HUES6 (cell line): ENCODE measurements around the gene ROBO2.

ENCODE experiments used
- H3K27ac ChIP-seq: 2 replicates; pipeline ENCODE4 v1.7.0; 2013; ENCODE audit warnings: low read depth, mild to moderate bottlenecking, low read length, inconsistent platforms
- H3K27me3 ChIP-seq: 2 replicates; pipeline ENCODE4 v1.6.1; 2013; ENCODE audit warnings: low read length; ENCODE audit not compliant: control insufficient read depth, insufficient read depth
- H3K36me3 ChIP-seq: 2 replicates; pipeline ENCODE4 v1.6.1; 2013; ENCODE audit warnings: low read length; ENCODE audit not compliant: control insufficient read depth, insufficient read depth
- H3K4me1 ChIP-seq: 2 replicates; pipeline ENCODE4 v1.6.1; 2013; ENCODE audit warnings: low read length; ENCODE audit not compliant: control insufficient read depth, insufficient read depth
- H3K4me3 ChIP-seq: 2 replicates; pipeline ENCODE4 v1.5.1; 2013; ENCODE audit warnings: low read depth, low read length
- H3K9ac ChIP-seq: one replicate; pipeline ENCODE4 v1.6.1; 2013; ENCODE audit warnings: mild to moderate bottlenecking, low read length
- H3K9me3 ChIP-seq: 2 replicates; pipeline ENCODE4 v1.6.1; 2013; ENCODE audit warnings: low read depth, low read length; ENCODE audit not compliant: control insufficient read depth, insufficient read depth

ROBO2 gene

GRCh38 chr3:77699125-77699691, 659.3 kb downstream of the ROBO2 start:
- no peaks in the 10 kb centered on the region for H3K36me3 ChIP-seq
- peaks cover 8% of the 10 kb centered on the region for H3K4me1 ChIP-seq
- no peak overlapping the region for H3K9ac ChIP-seq
- no peaks in the 10 kb centered on the region for H3K9me3 ChIP-seq
- H3K4me3 ChIP-seq: no peak overlapping the region
- no peak overlapping the region for H3K27ac ChIP-seq
- no peaks in the 10 kb centered on the region for H3K27me3 ChIP-seq
